Endothelial cell of umbilical vein (primary cell): ENCODE measurements around the gene SMARCC1. TPM values are rescaled to one million over a fixed set of nuclear protein-coding genes. Genes with fewer than 3 reads are reported as not detected.
"Not testable (repeated sequence)": the region's sequence is repeated elsewhere in the genome, so short reads cannot be mapped to it uniquely, and the experiment has no call there.

ENCODE experiments used
- BruUV-seq: library from RNA; stranded (reverse); fragments of 400-500 nt; replicated peaks from 2 replicates; lab custom pipeline; 2021; lab: Mats Ljungman, UMichigan
- CTCF ChIA-PET: fragments of 300-600, 350-600 bp; sonication (Branson Sonifier 250); formaldehyde crosslinking; loops from one replicate; lab custom pipeline; 2021; ENCODE audit warnings: antibody characterized with exemption, inconsistent platforms; lab: Charles Lee
- POLR2A ChIA-PET: fragments of 300-600, 350-600 bp; sonication (Branson Sonifier 250); formaldehyde crosslinking; loops from one replicate; lab custom pipeline; 2021; ENCODE audit warnings: antibody characterized with exemption, inconsistent platforms; lab: Charles Lee
- DNase-seq: peaks from one replicate; pipeline ENCODE4 v3.0.0-alpha.2; 2011; ENCODE audit warnings: low read depth, low spot score
- FAIRE-seq: peaks from 2 replicates; lab custom pipeline; 2011; peaks lifted over from hg19 to GRCh38; lab: Jason Lieb, UNC
- H2AFZ ChIP-seq: 2 replicates; pipeline ENCODE4 v1.6.0; 2012; ENCODE audit warnings: low read depth, low read length, control low read depth, inconsistent platforms
- H3K27ac ChIP-seq: 2 replicates; pipeline ENCODE4 v1.5.1; 2011; ENCODE audit warnings: low read depth, mild to moderate bottlenecking, control low read depth, low read length, moderate library complexity; ENCODE audit not compliant: insufficient read depth
- H3K27me3 ChIP-seq, 2 experiments: 2 replicates each; pipeline versions ENCODE4 v1.6.0 to v1.6.1; 2011; ENCODE audit warnings: low read length in 2 of 2, mixed read lengths in 1 of 2; ENCODE audit not compliant: control insufficient read depth in 2 of 2, insufficient read depth in 2 of 2
- H3K36me3 ChIP-seq, 2 experiments: 2 replicates in 1 of 2; 3 replicates in 1 of 2; pipeline ENCODE4 v1.5.1; 2011; ENCODE audit warnings: low read length in 2 of 2, mild to moderate bottlenecking in 1 of 2, moderate library complexity in 1 of 2; ENCODE audit not compliant: control insufficient read depth in 2 of 2, insufficient read depth in 2 of 2; ENCODE audit errors: extremely low read depth in 1 of 2
- H3K4me1 ChIP-seq: 3 replicates; pipeline ENCODE4 v1.5.1; 2011; ENCODE audit warnings: mild to moderate bottlenecking, low read length; ENCODE audit not compliant: control insufficient read depth, insufficient read depth; ENCODE audit errors: extremely low read depth
- H3K4me2 ChIP-seq: 2 replicates; pipeline ENCODE4 v1.6.1; 2011; ENCODE audit warnings: low read length, control low read depth, mixed read lengths; ENCODE audit not compliant: insufficient read depth
- H3K4me3 ChIP-seq, 3 experiments: fragments of 200-600 bp in 1 of 3; sonication (generic), shearing (Covaris generic) in 1 of 3; replicated peaks in 1 of 3; 2 replicates each; pipeline ENCODE4 v1.5.1; 2011 to 2016; ENCODE audit warnings: control low read depth in 3 of 3, low read length in 3 of 3, mild to moderate bottlenecking in 2 of 3, inconsistent platforms in 1 of 3, low read depth in 1 of 3, moderate library complexity in 1 of 3; ENCODE audit not compliant: insufficient read depth in 1 of 3
- H3K79me2 ChIP-seq: 2 replicates; pipeline ENCODE4 v1.6.0; 2012; ENCODE audit warnings: low read length, inconsistent platforms; ENCODE audit not compliant: control insufficient read depth, insufficient read depth
- H3K9ac ChIP-seq: replicated peaks from 2 replicates; pipeline ENCODE3; 2011; ENCODE audit warnings: low read length, control low read depth; ENCODE audit not compliant: insufficient read depth; ENCODE audit errors: extremely low read depth
- H3K9me1 ChIP-seq: replicated peaks from 3 replicates; pipeline ENCODE4 v1.6.0; 2011; ENCODE audit warnings: mild to moderate bottlenecking, low read length; ENCODE audit not compliant: control insufficient read depth, insufficient read depth; ENCODE audit errors: extremely low read depth
- H3K9me3 ChIP-seq: replicated peaks from 2 replicates; pipeline ENCODE4 v1.5.1; 2012; ENCODE audit warnings: low read length, inconsistent platforms; ENCODE audit not compliant: control insufficient read depth, insufficient read depth
- H4K20me1 ChIP-seq: replicated peaks from 2 replicates; pipeline ENCODE3; 2011; ENCODE audit warnings: mild to moderate bottlenecking, low read length; ENCODE audit not compliant: control insufficient read depth, insufficient read depth; ENCODE audit errors: extremely low read depth
- CTCF ChIP-seq, 2 donors: IDR thresholded peaks; 1 replicate in 1 of 2; 2 replicates in 1 of 2; pipeline ENCODE4 v1.5.1; 2011; ENCODE audit warnings: low read length in 2 of 2, mild to moderate bottlenecking in 2 of 2, moderate library complexity in 2 of 2, control low read depth in 1 of 2, inconsistent platforms in 1 of 2, low read depth in 1 of 2; ENCODE audit not compliant: insufficient read depth in 1 of 2; ENCODE audit errors: extremely low read depth in 1 of 2
- FOS ChIP-seq: IDR thresholded peaks from 2 replicates; pipeline ENCODE4 v1.6.1; 2011; ENCODE audit warnings: mild to moderate bottlenecking, low read length, moderate library complexity, borderline replicate concordance; ENCODE audit not compliant: insufficient read depth
- JUN ChIP-seq: IDR thresholded peaks from 2 replicates; pipeline ENCODE4 v1.6.1; 2011; ENCODE audit warnings: borderline replicate concordance, low read depth; ENCODE audit not compliant: insufficient read length, insufficient read depth
- POLR2AphosphoS5 ChIP-seq: IDR thresholded peaks from 2 replicates; pipeline ENCODE4 v1.6.1; 2012; ENCODE audit warnings: low read depth, mild to moderate bottlenecking, control low read depth, low read length, moderate library complexity; ENCODE audit not compliant: insufficient read depth
- dilution Hi-C: fragments of 300-500 bp; cut with MboI; formaldehyde crosslinking; loops from one replicate; pipeline ENCODE4 v1.15.0; 2019; ENCODE audit warnings: low sequenced_read_pairs; ENCODE audit not compliant: extremely low pct_ligation_motif_present
- intact Hi-C: fragments of 100-400 bp; cut with micrococcal nuclease; formaldehyde crosslinking; loops from one replicate; pipeline ENCODE4 v1.10.0; 2022
- polyA plus RNA-seq, 4 experiments: library from polyadenylated mRNA; depleted of rRNA in 3 of 4; stranded (reverse) in 3 of 4; unstranded in 1 of 4; fragments of >200 nt; gene quantifications; 2 replicates each; pipeline versions ENCODE4 v1.2.1 to v1.2.3, GENCODE V29; 2011 to 2012; ENCODE audit warnings: missing spikeins in 1 of 4
- total RNA-seq: library from RNA; stranded (reverse); gene quantifications from 2 replicates; pipeline ENCODE4 v1.2.3, GENCODE V29; 2021

The SMARCC1 gene
- total and polyA plus RNA-seq, 2 donors (not counting 3 experiments of a cell fraction or from before 2014, with no cell fraction given) = 23.0 to 138 TPM

- intact Hi-C loops (no loop called here), dilution Hi-C loops (no loop called here)
- Histone ChIP-seq H3K36me3 (no peaks in the 10 kb centered on the region), H3K27ac (no peak overlapping the region), H3K27me3 (no peaks in the 10 kb centered on the region), H3K9me3 (no peaks in the 10 kb centered on the region), H3K4me3 (no peak overlapping the region), H3K9ac (no peak overlapping the region), H3K4me1 (no peaks in the 10 kb centered on the region), H3K79me2 (peaks cover 81% of the 10 kb centered on the region), H2AFZ (no peak overlapping the region), H4K20me1 (peaks cover 3% of the 10 kb centered on the region), H3K9me1 (no peaks in the 10 kb centered on the region), H3K4me2 (no peak overlapping the region)
- no TSS peak for BruUV-seq
- CTCF ChIA-PET = interaction anchor here (0.5 to 0.6 kb wide), 2 partner anchors 98 to 253 kb away, joined by 3 read pairs; no protein-coding TSS in a partner anchor
- TF ChIP-seq CTCF (IDR thresholded peaks at IDR 0.05; ENCODE audit: extremely low read depth in 1 of 2, insufficient read depth in 1 of 2, low read depth in 1 of 2, low read length in 2 of 2) = no peak
- no peak for TF ChIP-seq FOS
- no peak for TF ChIP-seq JUN
- no peak for TF ChIP-seq POLR2AphosphoS5
- no peak for DNase-seq
- FAIRE-seq = no peak
- POLR2A ChIA-PET = no interaction called here
Measured at GRCh38 chr3:47761046-47761445, 20.6 kb downstream of the SMARCC1 start.

DNA sequence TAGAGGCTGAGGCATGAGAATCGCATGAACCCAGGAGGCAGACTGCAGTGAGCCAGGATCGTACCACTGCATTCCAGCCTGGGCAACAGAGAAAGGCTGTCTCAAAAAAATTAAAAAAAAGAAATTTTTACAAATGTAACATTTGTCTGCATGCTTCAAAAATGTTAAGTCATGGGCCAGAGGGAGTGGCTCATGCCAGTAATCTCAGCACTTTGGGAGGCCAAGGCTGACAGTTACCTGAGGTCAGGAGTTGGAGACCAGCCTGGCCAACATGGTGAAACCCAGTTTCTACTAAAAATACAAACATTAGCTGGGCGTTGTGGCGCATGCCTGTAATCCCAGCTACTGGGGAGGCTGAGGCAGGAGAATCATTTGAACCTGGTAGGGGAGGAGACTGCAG lies 21.5 kb downstream of the SMARCC1 start:
- CTCF ChIA-PET, H3K36me3 ChIP-seq, H3K9me1 ChIP-seq, FAIRE-seq, H3K4me3 ChIP-seq, POLR2A ChIA-PET, H4K20me1 ChIP-seq, H3K27ac ChIP-seq, H3K9ac ChIP-seq, H3K9me3 ChIP-seq, dilution Hi-C loops, H2AFZ ChIP-seq, intact Hi-C loops, H3K4me1 ChIP-seq, H3K4me2 ChIP-seq, BruUV-seq, H3K27me3 ChIP-seq, DNase-seq: not testable (repeated sequence)
- peaks cover 82% of the 10 kb centered on the region for H3K79me2 ChIP-seq
